CD14-positive monocyte (primary cell): ENCODE results near the gene NARS2. TPM values are rescaled to one million over a fixed set of nuclear protein-coding genes. Genes with fewer than 3 reads are reported as not detected.
"Not testable (repeated sequence)": the region's sequence is repeated elsewhere in the genome, so short reads cannot be mapped to it uniquely, and the experiment has no call there.

Source experiments
- DNase-seq, 3 donors: peaks; one replicate each; pipeline ENCODE4 v3.0.0-alpha.2; 2011 to 2022
- H2AFZ ChIP-seq: 2 replicates; pipeline ENCODE4 v1.6.0; 2012; ENCODE audit warnings: mild to moderate bottlenecking, low read depth, low read length, inconsistent platforms; ENCODE audit not compliant: insufficient read depth, poor library complexity, severe bottlenecking
- H3K27ac ChIP-seq, 2 donors: 1 replicate in 1 of 2; 2 replicates in 1 of 2; pipeline ENCODE4 v1.5.1; 2012 to 2013; ENCODE audit warnings: low read length in 2 of 2, control low read depth in 1 of 2, inconsistent platforms in 1 of 2, low read depth in 1 of 2, mild to moderate bottlenecking in 1 of 2
- H3K27me3 ChIP-seq, 2 donors: one replicate each; pipeline versions ENCODE4 v1.6.0 to v1.6.1; 2011 to 2013; ENCODE audit warnings: low read length in 2 of 2; ENCODE audit not compliant: control insufficient read depth in 2 of 2, insufficient read depth in 2 of 2
- H3K36me3 ChIP-seq, 2 donors: replicated peaks in 1 of 2; 1 replicate in 1 of 2; 2 replicates in 1 of 2; pipeline versions ENCODE4 v1.5.1 to v1.6.1; 2012 to 2013; ENCODE audit warnings: low read length in 2 of 2, control low read depth in 1 of 2, inconsistent platforms in 1 of 2, mild to moderate bottlenecking in 1 of 2; ENCODE audit not compliant: insufficient read depth in 2 of 2, control insufficient read depth in 1 of 2
- H3K4me1 ChIP-seq, 2 donors: 1 replicate in 1 of 2; 2 replicates in 1 of 2; pipeline versions ENCODE4 v1.5.1 to v1.6.1; 2012 to 2013; ENCODE audit warnings: low read length in 2 of 2, control low read depth in 1 of 2, inconsistent platforms in 1 of 2, mild to moderate bottlenecking in 1 of 2, moderate library complexity in 1 of 2; ENCODE audit not compliant: insufficient read depth in 2 of 2, control insufficient read depth in 1 of 2
- H3K4me2 ChIP-seq: replicated peaks from 2 replicates; pipeline ENCODE3; 2012; ENCODE audit warnings: low read length, moderate library complexity, mild to moderate bottlenecking; ENCODE audit not compliant: poor library complexity, severe bottlenecking; ENCODE audit errors: extremely low read depth
- H3K4me3 ChIP-seq, 3 experiments: fragments of 200-600 bp in 1 of 3; sonication (generic) in 1 of 3; replicated peaks in 1 of 3; 1 replicate in 2 of 3; 2 replicates in 1 of 3; pipeline ENCODE4 v1.5.1; 2011 to 2013; ENCODE audit warnings: low read length in 3 of 3, mild to moderate bottlenecking in 3 of 3, control low read depth in 2 of 3, low read depth in 2 of 3, inconsistent platforms in 1 of 3, moderate library complexity in 1 of 3
- H3K79me2 ChIP-seq: 2 replicates; pipeline ENCODE4 v1.6.0; 2012; ENCODE audit warnings: mild to moderate bottlenecking, control low read depth, inconsistent platforms, low read length, moderate library complexity; ENCODE audit not compliant: insufficient read depth
- H3K9ac ChIP-seq: 2 replicates; pipeline ENCODE4 v1.6.0; 2017; ENCODE audit warnings: low read length, mild to moderate bottlenecking; ENCODE audit not compliant: insufficient read depth, poor library complexity, severe bottlenecking
- H3K9me3 ChIP-seq, 2 donors: replicated peaks in 1 of 2; 1 replicate in 1 of 2; 2 replicates in 1 of 2; pipeline versions ENCODE4 v1.5.1 to v1.6.1; 2012 to 2013; ENCODE audit warnings: low read length in 2 of 2, control low read depth in 1 of 2; ENCODE audit not compliant: control insufficient read depth in 1 of 2, insufficient read depth in 1 of 2
- H4K20me1 ChIP-seq: 2 replicates; pipeline ENCODE4 v1.6.0; 2012; ENCODE audit warnings: mild to moderate bottlenecking, low read length, control low read depth, moderate library complexity; ENCODE audit not compliant: insufficient read depth
- H3K27ac Mint-ChIP-seq, 7 donors: one replicate each; pipeline ENCODE4 v1.8.0; 2020; ENCODE audit warnings: mild to moderate bottlenecking in 7 of 7, mixed read lengths in 7 of 7, moderate library complexity in 6 of 7, inconsistent platforms in 2 of 7
- H3K27me3 Mint-ChIP-seq, 3 donors: one replicate each; pipeline ENCODE4 v1.8.0; 2021 to 2022; ENCODE audit warnings: low read depth in 3 of 3, mild to moderate bottlenecking in 3 of 3, mixed read lengths in 3 of 3, moderate library complexity in 3 of 3, inconsistent platforms in 1 of 3
- H3K36me3 Mint-ChIP-seq, 2 donors: one replicate each; pipeline ENCODE4 v1.8.0; 2020; ENCODE audit warnings: mixed read lengths in 2 of 2, inconsistent platforms in 1 of 2, mild to moderate bottlenecking in 1 of 2
- H3K4me1 Mint-ChIP-seq: one replicate; pipeline ENCODE4 v1.8.0; 2020; ENCODE audit warnings: mild to moderate bottlenecking, mixed read lengths
- H3K4me3 Mint-ChIP-seq, 2 donors: one replicate each; pipeline ENCODE4 v1.8.0; 2020; ENCODE audit warnings: mild to moderate bottlenecking in 2 of 2, mixed read lengths in 2 of 2, moderate library complexity in 1 of 2
- H3K9me3 Mint-ChIP-seq, 7 donors: one replicate each; pipeline ENCODE4 v1.8.0; 2020 to 2022; ENCODE audit warnings: mixed read lengths in 7 of 7, mild to moderate bottlenecking in 6 of 7, moderate library complexity in 6 of 7, inconsistent platforms in 2 of 7
- CTCF ChIP-seq: fragments of 200-600 bp; IDR thresholded peaks from one replicate; pipeline ENCODE4 v1.8.0; 2022; ENCODE audit warnings: antibody characterized with exemption, mild to moderate bottlenecking
- WGBS: methylation state at CpG from one replicate; pipeline ENCODE4 v1.1.5; 2013; ENCODE audit warnings: missing lambda C conversion rate; ENCODE audit not compliant: insufficient coverage; 5-methylcytosine and 5-hydroxymethylcytosine counted together
- intact Hi-C, 2 donors: fragments of 100-400 bp; cut with micrococcal nuclease; formaldehyde crosslinking; loops; one replicate each; pipeline versions ENCODE4 v1.15.0 to v1.15.1; 2023
- polyA plus RNA-seq, 3 donors: library from polyadenylated mRNA; depleted of rRNA in 1 of 3; unstranded in 2 of 3; stranded (reverse) in 1 of 3; fragments of 300-500 nt in 2 of 3; fragments of >200 nt in 1 of 3; fragmentation: Illumina TruSeq in 2 of 3; gene quantifications; 1 replicate in 2 of 3; 2 replicates in 1 of 3; pipeline ENCODE4 v1.2.3, GENCODE V29; 2012 to 2021

NARS2 gene
- polyA plus RNA-seq, 3 donors = 4.3 to 6.6 (median 4.9) TPM

- H3K4me3 Mint-ChIP-seq, H3K36me3 Mint-ChIP-seq, H4K20me1 ChIP-seq, H3K9ac ChIP-seq, H3K9me3 ChIP-seq, H3K36me3 ChIP-seq, H3K4me1 ChIP-seq, H2AFZ ChIP-seq, H3K9me3 Mint-ChIP-seq, H3K4me3 ChIP-seq, intact Hi-C loops, H3K4me1 Mint-ChIP-seq, DNase-seq, H3K79me2 ChIP-seq, H3K27ac Mint-ChIP-seq, H3K27me3 ChIP-seq, H3K27ac ChIP-seq, H3K4me2 ChIP-seq: not testable (repeated sequence)
- WGBS = 100% methylated on average over 2 of the region's 5 CpGs
- peaks cover 4 to 16% (median 5%) of the 10 kb centered on the region in 3 donors for H3K27me3 Mint-ChIP-seq
Observed at GRCh38 chr11:78601066-78601465, 26.4 kb upstream of the NARS2 start.

GRCh38 chr11:78597579-78597978 is 22.9 kb upstream of the NARS2 start:
- not testable (repeated sequence) for DNase-seq, H3K4me3 Mint-ChIP-seq

GRCh38 chr11:78595436-78596130 is 20.9 kb upstream of the NARS2 start:
- intact Hi-C loops = no loop called here
- Mint-ChIP-seq H3K27ac (no peak overlapping the region), H3K4me1 (peaks cover 2% of the 10 kb centered on the region), H3K36me3 (no peaks in the 10 kb centered on the region), H3K9me3 (peaks cover 0 to 2% (median 0%) of the 10 kb centered on the region in 7 donors), H3K27me3 (peaks cover 2 to 6% (median 4%) of the 10 kb centered on the region in 3 donors), H3K4me3 (no peak overlapping the region)
- no peak for TF ChIP-seq CTCF
- H3K4me2 ChIP-seq = no peak overlapping the region
- no peaks in the 10 kb centered on the region for H4K20me1 ChIP-seq
- no peaks in the 10 kb centered on the region for H3K27me3 ChIP-seq
- DNase-seq = no peak
- no peak overlapping the region for H3K9ac ChIP-seq
- H3K36me3 ChIP-seq = no peaks in the 10 kb centered on the region
- no peak overlapping the region for H3K27ac ChIP-seq
- no peaks in the 10 kb centered on the region for H3K9me3 ChIP-seq
- H3K4me1 ChIP-seq = no peaks in the 10 kb centered on the region
- H3K4me3 ChIP-seq = no peak overlapping the region
- 100% methylated on average over 2 of the region's 16 CpGs for WGBS
- H2AFZ ChIP-seq = no peak overlapping the region
- H3K79me2 ChIP-seq = no peaks in the 10 kb centered on the region

More at GRCh38 chr11:78597579-78597978, 22.9 kb upstream of the NARS2 start:
- no CpG with 5 or more reads among the region's 2 CpGs for WGBS
- H3K4me1 ChIP-seq, H2AFZ ChIP-seq, H3K4me1 Mint-ChIP-seq, intact Hi-C loops, H3K36me3 ChIP-seq, H3K27ac Mint-ChIP-seq, H3K27me3 ChIP-seq, H3K4me3 ChIP-seq, H3K9ac ChIP-seq, H3K36me3 Mint-ChIP-seq, H3K27ac ChIP-seq, H3K4me2 ChIP-seq, H3K9me3 ChIP-seq, H3K79me2 ChIP-seq, H4K20me1 ChIP-seq, H3K9me3 Mint-ChIP-seq: not testable (repeated sequence)
- H3K27me3 Mint-ChIP-seq = peaks cover 3 to 12% (median 4%) of the 10 kb centered on the region in 3 donors
